Measurements from ENCODE around the gene SLC66A2. TPM values are rescaled to one million over a fixed set of nuclear protein-coding genes. Genes with fewer than 3 reads are reported as not detected.

Gene SLC66A2
- total RNA-seq, 1 experiment from 2014 or later = 13.0 TPM

GRCh38 chr18:79971211-79971952, 19.9 kb upstream of the SLC66A2 start:
- Histone ChIP-seq H3K79me2 (ENCODE audit: insufficient read depth, low read length) (peaks cover 10% of the 10 kb centered on the region; the same call in 1 of the 2 replicates), H2BK120ac (ENCODE audit: low read depth, low read length, poor library complexity, severe bottlenecking) (no peak overlapping the region), H3K9ac (ENCODE audit: extremely low read depth, insufficient read length, low read length) (no peak overlapping the region), H3K27me3 (ENCODE audit: insufficient read depth, low read length) (no peaks in the 10 kb centered on the region), H4K91ac (ENCODE audit: insufficient read length, low read depth, low read length) (no peak overlapping the region), H2BK15ac (ENCODE audit: low read depth, low read length) (no peak overlapping the region), H2BK5ac (ENCODE audit: insufficient read length, low read length) (no peak overlapping the region), H3K56ac (ENCODE audit: insufficient read length, low read depth, low read length) (no peak overlapping the region), H3K4me1 (ENCODE audit: insufficient read depth, low read length) (no peaks in the 10 kb centered on the region), H3K9me3 (ENCODE audit: control insufficient read depth, low read depth, low read length) (no peaks in the 10 kb centered on the region), H3K23me2 (ENCODE audit: insufficient read length, low read depth, low read length, poor library complexity, severe bottlenecking) (no peaks in the 10 kb centered on the region), H4K5ac (ENCODE audit: insufficient read length, low read depth, low read length) (no peak overlapping the region), H4K20me1 (ENCODE audit: control insufficient read depth, insufficient read depth, insufficient read length) (no peaks in the 10 kb centered on the region), H3K4me2 (ENCODE audit: insufficient read depth, insufficient read length, low read length) (no peak overlapping the region), H3K79me1 (ENCODE audit: insufficient read depth, low read depth, low read length, poor library complexity, severe bottlenecking) (peaks cover 8% of the 10 kb centered on the region), H2BK20ac (ENCODE audit: low read depth, low read length, poor library complexity, severe bottlenecking) (no peak overlapping the region), H3T11ph (ENCODE audit: low read length) (no peak overlapping the region), H2AFZ (ENCODE audit: low read length) (no peak overlapping the region), H3K18ac (ENCODE audit: insufficient read length, low read depth, low read length) (no peak overlapping the region), H3K4ac (ENCODE audit: low read depth, low read length) (no peak overlapping the region), H3K23ac (ENCODE audit: insufficient read length, low read depth, low read length) (no peak overlapping the region), H2BK12ac (ENCODE audit: insufficient read length, low read depth, low read length) (no peak overlapping the region), H2AK5ac (ENCODE audit: insufficient read length, low read length) (no peak overlapping the region), H3K14ac (ENCODE audit: insufficient read depth, low read length) (no peak overlapping the region), H4K8ac (replicated peaks; ENCODE audit: insufficient read length, low read depth, low read length) (no peak overlapping the region), H3K27ac (ENCODE audit: insufficient read length, low read depth, low read length) (no peak overlapping the region)
- H3K27me3 Mint-ChIP-seq (ENCODE audit: low read depth) = peaks cover 7% of the 10 kb centered on the region
- peaks cover 27 to 64% (median 54%) of the 10 kb centered on the region in 3 experiments for H3K36me3 Mint-ChIP-seq (ENCODE audit: insufficient read depth in 1 of 3, low read depth in 3 of 3)
- no peak overlapping the region for H3K4me3 Mint-ChIP-seq
- WGBS (ENCODE audit: extremely low coverage, insufficient read length, low lambda C conversion rate) = no CpG with 5 or more reads among the region's 17 CpGs
- no peak overlapping the region for H3K27ac Mint-ChIP-seq
- no peak for TF ChIP-seq CTCF (conservative IDR thresholded peaks at IDR 0.05)
- H3K9me3 Mint-ChIP-seq = no peaks in the 10 kb centered on the region
- H3K4me1 Mint-ChIP-seq = no peaks in the 10 kb centered on the region
- no peak for DNase-seq
